ENCODE results near the gene PDSS2. TPM values are rescaled to one million over a fixed set of nuclear protein-coding genes. Genes with fewer than 3 reads are reported as not detected.

The PDSS2 gene
- total and polyA plus RNA-seq, 12 donors, result 6.4 to 39.8 (median 27.6) TPM

- no peaks in the 10 kb centered on the region for H3K27me3 ChIP-seq
- peak overlapping the region; percentile 56 to 91 (median 77) for H3K27ac ChIP-seq
- no peaks in the 10 kb centered on the region for H3K36me3 ChIP-seq (replicated peaks in 1 of 2)
- intact Hi-C loops (cut with DNase I), result loop anchor here in 1 of 2 donors (10.0 kb wide), 1 partner anchor 144 kb away; no protein-coding TSS in a partner anchor
- no peaks in the 10 kb centered on the region for H3K9me3 ChIP-seq (replicated peaks in 1 of 3)
- TF ChIP-seq, protein P1, sequence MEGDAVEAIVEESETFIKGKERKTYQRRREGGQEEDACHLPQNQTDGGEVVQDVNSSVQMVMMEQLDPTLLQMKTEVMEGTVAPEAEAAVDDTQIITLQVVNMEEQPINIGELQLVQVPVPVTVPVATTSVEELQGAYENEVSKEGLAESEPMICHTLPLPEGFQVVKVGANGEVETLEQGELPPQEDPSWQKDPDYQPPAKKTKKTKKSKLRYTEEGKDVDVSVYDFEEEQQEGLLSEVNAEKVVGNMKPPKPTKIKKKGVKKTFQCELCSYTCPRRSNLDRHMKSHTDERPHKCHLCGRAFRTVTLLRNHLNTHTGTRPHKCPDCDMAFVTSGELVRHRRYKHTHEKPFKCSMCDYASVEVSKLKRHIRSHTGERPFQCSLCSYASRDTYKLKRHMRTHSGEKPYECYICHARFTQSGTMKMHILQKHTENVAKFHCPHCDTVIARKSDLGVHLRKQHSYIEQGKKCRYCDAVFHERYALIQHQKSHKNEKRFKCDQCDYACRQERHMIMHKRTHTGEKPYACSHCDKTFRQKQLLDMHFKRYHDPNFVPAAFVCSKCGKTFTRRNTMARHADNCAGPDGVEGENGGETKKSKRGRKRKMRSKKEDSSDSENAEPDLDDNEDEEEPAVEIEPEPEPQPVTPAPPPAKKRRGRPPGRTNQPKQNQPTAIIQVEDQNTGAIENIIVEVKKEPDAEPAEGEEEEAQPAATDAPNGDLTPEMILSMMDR (IDR thresholded peaks at IDR 0.05), result no peak
- TF ChIP-seq POLR2A (IDR thresholded peaks at IDR 0.05), result no peak
- whole genome bisulfite sequencing, 4 donors, result 0 to 1% (median 1%) methylated on average over 18 to 30 of the region's 30 CpGs
- peak in 5 of 7 donors; percentile 14 to 57 (median 31) for DNase-seq
- peak overlapping the region; percentile 57 to 93 (median 82) for H3K4me3 ChIP-seq
- H3K4me1 ChIP-seq (replicated peaks in 1 of 2), result peaks cover 25 to 51% of the 10 kb centered on the region in 2 donors
Measured at GRCh38 chr6:107490566-107491137, 31.3 kb upstream of the PDSS2 start.

- Histone ChIP-seq H3K36me3 (replicated peaks in 1 of 2) (no peaks in the 10 kb centered on the region), H3K4me1 (replicated peaks in 1 of 2) (peaks cover 19 to 44% of the 10 kb centered on the region in 2 donors), H3K27me3 (no peaks in the 10 kb centered on the region), H3K4me3 (peak within 1 kb of the TSS; percentile 57 to 93 (median 83)), H3K9me3 (replicated peaks in 1 of 3) (no peaks in the 10 kb centered on the region), H3K27ac (peak within 1 kb of the TSS; percentile 56 to 91 (median 77))
- peak; percentile 54 to 79 (median 64) for DNase-seq
- intact Hi-C loops (cut with DNase I), result loop anchor here in 1 of 2 donors (10.0 kb wide), 1 partner anchor 145 kb away; no protein-coding TSS in a partner anchor
- TF ChIP-seq, protein P1 (IDR thresholded peaks at IDR 0.05), result peak in 3 of 6 experiments; percentile 17 to 22 (median 22)
- peak in 1 of 2 donors; percentile 56 for TF ChIP-seq POLR2A (IDR thresholded peaks at IDR 0.05)
- WGBS, 4 donors, result 0 to 1% (median 1%) methylated on average over 14 to 129 of the region's 130 CpGs
Measured at GRCh38 chr6:107489636-107490565, 30.5 kb upstream of the PDSS2 start, which contains the start of gene SOBP. Gene SOBP (plus strand): TSS chr6:107490117. CDS start chr6:107490617, 500 bp downstream.

- peak overlapping the region in 4 of 5 donors; percentile 38 to 91 (median 83) for H3K27ac ChIP-seq
- H3K4me1 ChIP-seq (replicated peaks in 1 of 2), result peaks cover 12 to 35% of the 10 kb centered on the region in 2 donors
- no peaks in the 10 kb centered on the region for H3K27me3 ChIP-seq
- peak overlapping the region; percentile 34 to 93 (median 68) for H3K4me3 ChIP-seq
- peak; percentile 38 to 74 (median 51) for DNase-seq
- H3K9me3 ChIP-seq (replicated peaks in 1 of 3), result no peaks in the 10 kb centered on the region
- peak in 1 of 2 donors; percentile 45 for TF ChIP-seq POLR2A (IDR thresholded peaks at IDR 0.05)
- TF ChIP-seq, protein P1 (IDR thresholded peaks at IDR 0.05), result no peak
- H3K36me3 ChIP-seq (replicated peaks in 1 of 2), result no peaks in the 10 kb centered on the region
- intact Hi-C loops (cut with DNase I), result no loop called here
- 1% methylated on average over 27 to 51 of the region's 51 CpGs for WGBS, 4 donors
Measured at GRCh38 chr6:107488875-107489635, 29.7 kb upstream of the PDSS2 start.
